Heart right ventricle (tissue), 16 donors: ENCODE measurements around the gene POLR1G. TPM values are rescaled to one million over a fixed set of nuclear protein-coding genes. Genes with fewer than 3 reads are reported as not detected.

Experiments used
- ATAC-seq, 8 donors: fragments of 200-7000 bp; cut with Tn5 transposase; one replicate each; pipeline ENCODE4 v1.9.1; 2020; ENCODE audit warnings: mild to moderate bottlenecking in 8 of 8, moderate library complexity in 8 of 8, moderate number of reproducible peaks in 1 of 8
- DNase-seq, 2 donors: peaks; one replicate each; pipeline ENCODE4 v3.0.0-alpha.2; 2020
- H3K27ac ChIP-seq, 10 donors: fragments of 200-600 bp; sonication (generic) in 2 of 10; one replicate each; pipeline versions ENCODE4 v1.5.0 to v1.8.0; 2020 to 2022; ENCODE audit warnings: mild to moderate bottlenecking in 3 of 10
- H3K27me3 ChIP-seq, 7 donors: fragments of 200-600 bp; one replicate each; pipeline ENCODE4 v1.8.0; 2021 to 2022; ENCODE audit warnings: mild to moderate bottlenecking in 2 of 7
- H3K36me3 ChIP-seq, 9 donors: fragments of 200-600 bp; sonication (generic) in 1 of 9; one replicate each; pipeline versions ENCODE4 v1.5.0 to v1.8.0; 2020 to 2022; ENCODE audit warnings: mild to moderate bottlenecking in 2 of 9
- H3K4me1 ChIP-seq, 9 donors: fragments of 200-600 bp; sonication (generic) in 1 of 9; one replicate each; pipeline versions ENCODE4 v1.5.0 to v1.8.0; 2020 to 2022; ENCODE audit warnings: mild to moderate bottlenecking in 4 of 9
- H3K4me3 ChIP-seq, 10 donors: fragments of 200-600 bp; sonication (generic) in 2 of 10; one replicate each; pipeline versions ENCODE4 v1.5.0 to v1.8.0; 2020 to 2022; ENCODE audit warnings: mild to moderate bottlenecking in 7 of 10, moderate library complexity in 2 of 10
- H3K9me3 ChIP-seq, 11 donors: fragments of 200-600 bp in 10 of 11; sonication (generic) in 2 of 11; one replicate each; pipeline versions ENCODE4 v1.5.0 to v1.8.0; 2013 to 2022; ENCODE audit warnings: mild to moderate bottlenecking in 2 of 11, control low read depth in 1 of 11, moderate library complexity in 1 of 11
- WGBS, 2 donors: extraction: QIAGEN DNeasy Blood & Tissue Kit; methylation state at CpG; one replicate each; pipeline ENCODE4 v1.1.7; 2013; ENCODE audit warnings: inconsistent platforms in 1 of 2; 5-methylcytosine and 5-hydroxymethylcytosine counted together
- intact Hi-C, 10 donors: fragments of 100-400 bp; cut with DNase I; formaldehyde crosslinking; loops; one replicate each; pipeline versions ENCODE4 v1.11.1 to v1.14.2; 2022
- polyA plus RNA-seq, 2 donors: library from polyadenylated mRNA; stranded (reverse); fragments of 200-250 nt; gene quantifications; one replicate each; pipeline ENCODE4 v1.2.3, GENCODE V29; 2013
- total RNA-seq, 10 donors: library from RNA; stranded (reverse); fragmentation: NEBNext Ultra II Directional in 3 of 10; extraction: Animal tissue kit (Norgen Biotek cat#: 25700) in 3 of 10; gene quantifications; one replicate each; pipeline versions ENCODE4 v1.2.1 to v1.2.4, GENCODE V29; 2021 to 2023
- TF ChIP-seq, protein P1 (sequence below), 9 donors: fragments of 200-600 bp; sonication (generic) in 2 of 9; IDR thresholded peaks; one replicate each; pipeline versions ENCODE4 v1.5.0 to v1.8.0; 2021 to 2022; ENCODE audit warnings: antibody characterized with exemption in 9 of 9, mild to moderate bottlenecking in 5 of 9, moderate library complexity in 1 of 9
- donor health status: Arrhythmogenic right ventricular cardiomyopathy.
- donor health status: ischemic (EF 13 %, LVEDD 7.1; RV severe dilation, severe dysfunction).
- donor health status: healthy with polysubstance abuse.
- donor health status: DM: no; HTN: yes; CAD: no.
- donor health status: DM: no; HTN: no; CAD: no.
- donor health status: ischemic (EF 25% LVEDD 6.9; RV normal size, moderate dysfunction).
- donor health status: ischemic (EF 25% LVEDD 5.7; RV mildly dilated, moderate dysfunction).
- donor health status: healthy.
- donor health status: DM: yes; HTN: yes; CAD: no.
- donor health status: Ischemic cardiomyopathy.
- donor health status: ischemic (EF 35%, LVEDD 5.7; RV mildly dilated, moderate dysfunction).
- donor health status: nonischemic (EF 11% LVEDD 7.7; RV severe dilation, severe dysfunction).
- donor health status: DM: yes; HTN: yes; CAD: no.
- donor health status: PGD.
- donor health status: ischemic (EF 29% LVEDD 5.4; RV normal size, mild dysfunction).
- donor health status: nonischemic (EF 23%, LVEDD 6.1; RV moderate dilation, normal function).

The POLR1G gene
- total and polyA plus RNA-seq, 12 donors: 4.1 to 9.8 (median 5.6) TPM

DNA sequence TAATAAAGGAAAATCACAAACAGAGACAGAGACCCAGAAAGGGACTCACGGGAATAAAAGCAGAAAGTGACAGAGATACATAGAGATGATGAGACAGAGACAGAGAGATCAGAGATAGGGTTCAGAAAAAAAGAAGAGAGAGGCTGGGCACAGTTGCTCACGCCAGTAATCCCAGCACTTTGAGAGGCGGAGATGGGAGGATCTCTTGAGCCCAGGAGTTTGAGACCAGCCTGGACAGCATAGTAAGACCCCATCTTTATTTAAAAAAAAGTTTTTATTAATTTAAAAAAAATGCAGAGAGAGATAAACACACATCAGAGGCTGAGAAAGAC lies 41.9 kb downstream of the POLR1G start:
- no peak overlapping the region for H3K4me3 ChIP-seq
- 93 to 96% methylated on average over 3 of the region's 3 CpGs for WGBS, 2 donors
- H3K36me3 ChIP-seq: no peaks in the 10 kb centered on the region
- intact Hi-C loops: loop anchor here in 1 of 10 donors (10.0 kb wide), 1 partner anchor 196 kb away; no protein-coding TSS in a partner anchor
- peaks cover 7 to 52% (median 31%) of the 10 kb centered on the region in 9 donors for H3K4me1 ChIP-seq
- TF ChIP-seq, protein P1, sequence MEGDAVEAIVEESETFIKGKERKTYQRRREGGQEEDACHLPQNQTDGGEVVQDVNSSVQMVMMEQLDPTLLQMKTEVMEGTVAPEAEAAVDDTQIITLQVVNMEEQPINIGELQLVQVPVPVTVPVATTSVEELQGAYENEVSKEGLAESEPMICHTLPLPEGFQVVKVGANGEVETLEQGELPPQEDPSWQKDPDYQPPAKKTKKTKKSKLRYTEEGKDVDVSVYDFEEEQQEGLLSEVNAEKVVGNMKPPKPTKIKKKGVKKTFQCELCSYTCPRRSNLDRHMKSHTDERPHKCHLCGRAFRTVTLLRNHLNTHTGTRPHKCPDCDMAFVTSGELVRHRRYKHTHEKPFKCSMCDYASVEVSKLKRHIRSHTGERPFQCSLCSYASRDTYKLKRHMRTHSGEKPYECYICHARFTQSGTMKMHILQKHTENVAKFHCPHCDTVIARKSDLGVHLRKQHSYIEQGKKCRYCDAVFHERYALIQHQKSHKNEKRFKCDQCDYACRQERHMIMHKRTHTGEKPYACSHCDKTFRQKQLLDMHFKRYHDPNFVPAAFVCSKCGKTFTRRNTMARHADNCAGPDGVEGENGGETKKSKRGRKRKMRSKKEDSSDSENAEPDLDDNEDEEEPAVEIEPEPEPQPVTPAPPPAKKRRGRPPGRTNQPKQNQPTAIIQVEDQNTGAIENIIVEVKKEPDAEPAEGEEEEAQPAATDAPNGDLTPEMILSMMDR (IDR thresholded peaks at IDR 0.05): no peak
- no peak for ATAC-seq
- H3K27me3 ChIP-seq: no peaks in the 10 kb centered on the region
- no peaks in the 10 kb centered on the region for H3K9me3 ChIP-seq
- no peak for DNase-seq
- H3K27ac ChIP-seq: no peak overlapping the region

DNA sequence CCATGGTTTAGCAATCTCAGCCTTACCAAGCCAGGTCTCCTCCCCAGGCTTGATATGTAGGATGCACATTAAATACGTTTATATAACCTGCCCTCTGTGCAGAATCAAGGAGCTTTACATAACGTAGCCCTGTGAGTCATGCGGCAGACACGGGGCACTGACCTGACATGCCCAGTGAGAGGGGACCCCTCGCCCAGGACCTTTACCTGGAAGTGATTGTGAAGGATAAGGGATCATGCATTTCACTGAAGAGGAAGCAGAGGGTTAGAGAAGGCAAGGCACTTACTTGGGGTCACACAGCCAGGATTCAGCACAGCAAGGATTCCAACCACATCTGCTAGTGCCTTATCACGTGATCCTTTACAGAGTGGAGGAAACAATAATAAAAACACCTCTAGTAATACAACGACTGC lies 42.4 kb downstream of the POLR1G start:
- intact Hi-C loops: loop anchor here in 1 of 10 donors (10.0 kb wide), 1 partner anchor 196 kb away; no protein-coding TSS in a partner anchor
- no peaks in the 10 kb centered on the region for H3K27me3 ChIP-seq
- DNase-seq: no peak
- peak overlapping the region in 1 of 10 donors; percentile 82 for H3K27ac ChIP-seq
- H3K9me3 ChIP-seq: no peaks in the 10 kb centered on the region
- TF ChIP-seq, protein P1 (IDR thresholded peaks at IDR 0.05): no peak
- no peaks in the 10 kb centered on the region for H3K36me3 ChIP-seq
- peaks cover 7 to 51% (median 31%) of the 10 kb centered on the region in 9 donors for H3K4me1 ChIP-seq
- no peak overlapping the region for H3K4me3 ChIP-seq
- no peak for ATAC-seq
- WGBS, 2 donors: 74 to 78% methylated on average over 7 of the region's 7 CpGs

DNA sequence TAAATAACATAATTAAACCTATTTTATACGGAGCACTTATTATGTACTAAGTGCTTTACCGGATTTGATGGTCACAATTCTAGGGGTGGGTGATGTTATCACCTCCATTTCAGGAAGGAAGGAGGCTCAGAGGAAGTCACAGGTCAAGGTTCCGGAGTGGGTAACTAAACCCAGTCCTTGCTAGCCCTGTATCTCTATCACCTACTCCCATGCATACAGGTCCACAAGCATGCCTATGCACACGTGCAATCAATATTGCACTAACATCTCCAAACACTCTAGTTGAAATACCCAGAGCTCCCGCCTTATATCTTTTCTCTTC lies 43.5 kb downstream of the POLR1G start:
- Histone ChIP-seq H3K36me3 (no peaks in the 10 kb centered on the region), H3K9me3 (no peaks in the 10 kb centered on the region), H3K4me1 (peaks cover 7 to 52% (median 26%) of the 10 kb centered on the region in 9 donors), H3K27ac (peak overlapping the region in 8 of 10 donors; percentile 50 to 86 (median 82)), H3K27me3 (no peaks in the 10 kb centered on the region), H3K4me3 (peak overlapping the region in 9 of 10 donors; percentile 46 to 74 (median 66))
- 37% methylated on average over 5 of the region's 5 CpGs for WGBS, 2 donors
- TF ChIP-seq, protein P1 (IDR thresholded peaks at IDR 0.05): no peak
- intact Hi-C loops: loop anchor here in 2 of 10 donors (2.0 kb wide), 1 partner anchor 19 kb away; no protein-coding TSS in a partner anchor
- DNase-seq (no peak), ATAC-seq (peak in 2 of 8 donors; percentile 3 to 5)

DNA sequence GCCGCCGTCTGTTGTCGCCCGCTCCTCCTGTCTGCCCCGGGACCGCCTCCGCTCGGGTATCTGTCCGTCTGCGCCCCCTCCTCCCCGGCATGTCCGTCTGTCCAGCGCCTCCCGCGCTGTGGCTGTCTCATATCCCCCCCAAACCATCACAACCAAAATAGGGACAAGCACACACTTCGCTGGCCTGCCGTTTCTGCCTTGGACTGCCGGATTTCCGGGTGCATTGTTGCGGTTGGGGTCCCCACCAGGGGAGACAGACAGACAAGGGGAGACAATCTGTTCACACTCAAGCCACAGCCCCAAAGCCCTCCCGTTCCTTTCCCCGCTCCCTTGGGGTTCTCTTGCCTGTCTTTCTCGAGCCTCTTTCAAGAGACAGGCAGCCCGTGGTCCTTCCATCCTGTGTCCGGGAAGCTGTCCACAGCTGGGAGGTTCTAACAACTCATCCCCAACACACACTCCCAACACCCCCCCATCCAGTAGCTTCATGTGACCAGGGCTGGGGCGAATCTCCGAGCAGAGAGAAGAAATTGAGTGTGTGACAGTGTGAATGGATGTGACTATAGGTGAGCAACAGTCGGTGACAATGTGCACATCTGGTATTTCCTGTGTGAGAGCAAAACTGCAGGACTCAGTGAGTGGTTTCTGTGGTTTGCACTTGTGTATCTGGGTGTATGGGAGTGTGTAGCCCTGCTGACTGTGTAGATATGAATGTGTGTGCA lies 44.8 kb downstream of the POLR1G start:
- 4 to 5% methylated on average over 27 to 28 of the region's 28 CpGs for WGBS, 2 donors
- Histone ChIP-seq H3K27ac (peak overlapping the region; percentile 47 to 86 (median 82)), H3K4me3 (peak overlapping the region; percentile 38 to 74 (median 64)), H3K4me1 (peaks cover 10 to 63% (median 32%) of the 10 kb centered on the region in 9 donors), H3K27me3 (no peaks in the 10 kb centered on the region), H3K36me3 (no peaks in the 10 kb centered on the region), H3K9me3 (no peaks in the 10 kb centered on the region)
- ATAC-seq (peak in 7 of 8 donors; percentile 3 to 25 (median 17)), DNase-seq (no peak)
- TF ChIP-seq, protein P1 (IDR thresholded peaks at IDR 0.05): no peak
- intact Hi-C loops: loop anchor here in 2 of 10 donors (2.0 kb wide), 1 partner anchor 18 kb away; no protein-coding TSS in a partner anchor
